ENCODE measurements around the gene CACNA2D1.

The CACNA2D1 gene

GRCh38 chr7:82234457-82235049, 209.0 kb downstream of the CACNA2D1 start:
- no peak for DNase-seq (ENCODE audit: low read depth in 2 of 3, low spot score in 1 of 3)

GRCh38 chr7:82230811-82231581, 212.6 kb downstream of the CACNA2D1 start:
- DNase-seq (ENCODE audit: low read depth in 2 of 3, low spot score in 1 of 3): no peak

- no peak for DNase-seq (ENCODE audit: low read depth in 2 of 3, low spot score in 1 of 3)
Measured at GRCh38 chr7:82229164-82229563, 214.4 kb downstream of the CACNA2D1 start.

- DNase-seq (ENCODE audit: low read depth in 2 of 3, low spot score in 1 of 3): no peak
Measured at GRCh38 chr7:82226191-82226590, 217.4 kb downstream of the CACNA2D1 start.

- no peak for DNase-seq (ENCODE audit: low read depth in 2 of 3, low spot score in 1 of 3)
Measured at GRCh38 chr7:82224529-82224928, 219.0 kb downstream of the CACNA2D1 start.

GRCh38 chr7:82223580-82223979, 220.0 kb downstream of the CACNA2D1 start:
- DNase-seq (ENCODE audit: low read depth in 2 of 3, low spot score in 1 of 3): no peak

DNA sequence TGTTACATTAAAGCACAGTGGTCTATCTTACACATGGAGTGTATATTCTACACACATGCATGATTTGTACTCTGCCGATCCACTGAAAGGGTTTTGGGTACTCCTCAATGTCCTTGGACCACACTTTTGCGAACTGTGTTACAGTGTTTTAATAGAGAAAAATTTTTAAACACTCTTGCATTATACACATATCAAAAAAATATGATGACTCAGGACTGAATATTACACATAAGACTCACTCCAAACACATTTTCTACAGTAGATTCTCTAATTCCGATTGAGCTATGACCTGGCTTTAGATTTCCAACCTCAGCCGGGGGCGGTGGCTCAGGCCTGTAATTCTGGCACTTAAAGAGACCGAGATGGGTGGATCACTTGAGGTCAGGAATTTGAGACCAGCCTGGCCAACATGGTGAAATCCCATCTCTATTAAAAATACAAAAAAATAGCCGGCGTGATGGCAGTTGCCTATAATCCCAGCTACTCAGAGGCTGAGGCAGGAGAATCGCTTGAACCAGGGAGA, 222.4 kb downstream of the CACNA2D1 start:
- no peak for DNase-seq (ENCODE audit: low read depth in 2 of 3, low spot score in 1 of 3)

DNA sequence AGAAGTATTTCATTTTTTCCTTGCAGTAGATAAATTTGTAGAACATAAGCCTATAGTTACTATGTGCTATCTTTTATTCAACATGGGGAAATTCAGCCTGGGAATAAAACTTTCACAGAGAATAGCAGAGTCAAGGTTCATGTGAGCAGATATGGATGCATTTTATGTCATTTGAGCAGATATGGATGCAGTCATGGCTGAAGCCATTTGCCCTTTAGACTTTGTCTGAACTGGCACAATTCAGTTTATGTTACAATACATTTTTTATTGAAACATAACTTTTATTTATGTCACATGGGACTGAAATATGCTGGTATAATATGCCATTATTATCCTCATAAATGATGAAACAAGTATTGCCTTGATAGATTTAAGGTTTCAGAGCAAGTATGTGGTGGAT, 231.1 kb downstream of the CACNA2D1 start:
- DNase-seq (ENCODE audit: low read depth in 2 of 3, low spot score in 1 of 3): no peak

- no peak for DNase-seq (ENCODE audit: low read depth in 2 of 3, low spot score in 1 of 3)
Measured at GRCh38 chr7:82211333-82211732, 232.2 kb downstream of the CACNA2D1 start.

- DNase-seq (ENCODE audit: low read depth in 2 of 3, low spot score in 1 of 3): no peak
Measured at GRCh38 chr7:82210416-82211184, 233.0 kb downstream of the CACNA2D1 start.

DNA sequence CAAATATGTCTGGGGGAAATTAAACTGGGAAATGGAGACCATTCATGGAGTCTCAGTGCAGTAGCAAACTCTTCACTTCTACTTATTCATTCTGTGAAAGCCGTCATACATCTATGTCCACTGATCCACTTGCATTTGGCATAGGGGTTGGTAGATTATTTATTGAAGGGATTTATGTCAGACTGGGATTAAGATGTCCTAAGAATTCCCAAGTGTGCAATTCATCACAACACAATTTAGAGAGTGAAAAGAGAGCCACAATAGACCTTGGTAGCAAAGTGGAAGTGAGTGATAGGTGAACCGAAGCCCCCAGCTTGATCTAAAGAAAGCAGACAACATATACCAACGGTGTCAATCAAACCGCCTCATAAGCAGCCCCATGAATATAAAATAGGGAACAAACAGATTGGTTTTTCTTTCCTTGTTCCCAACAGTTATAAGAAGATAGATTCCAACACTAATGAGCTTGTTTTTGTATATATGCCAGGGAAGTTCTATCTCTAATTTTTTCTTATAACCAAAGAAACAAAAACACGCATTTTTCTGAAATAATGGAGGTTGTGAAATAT, 234.3 kb downstream of the CACNA2D1 start:
- no peak for DNase-seq (ENCODE audit: low read depth in 2 of 3, low spot score in 1 of 3)

DNA sequence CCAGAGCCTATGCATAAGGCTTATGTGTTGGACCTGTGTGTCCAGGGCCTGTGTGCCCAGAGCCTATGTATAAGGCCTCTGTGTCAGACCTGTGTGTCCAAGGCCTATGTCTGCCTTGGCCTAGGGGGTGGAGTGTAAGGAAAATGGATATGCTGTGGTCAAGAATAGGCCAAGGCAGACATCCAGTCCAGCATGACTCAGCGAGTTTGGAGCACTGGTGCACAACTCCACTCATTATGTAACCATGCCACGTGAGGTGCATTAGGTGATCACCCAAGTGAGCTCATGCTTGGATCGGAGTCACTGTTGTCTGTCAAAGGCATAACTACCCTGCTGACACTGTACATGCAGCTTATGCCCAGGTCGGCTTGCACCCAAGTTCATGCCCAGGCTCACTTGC, 238.9 kb downstream of the CACNA2D1 start:
- no peak for DNase-seq (ENCODE audit: low read depth in 2 of 3, low spot score in 1 of 3)

GRCh38 chr7:82202965-82203364, 240.6 kb downstream of the CACNA2D1 start:
- no peak for DNase-seq (ENCODE audit: low read depth in 2 of 3, low spot score in 1 of 3)

- DNase-seq (ENCODE audit: low read depth in 2 of 3, low spot score in 1 of 3): no peak
Measured at GRCh38 chr7:82202107-82202506, 241.5 kb downstream of the CACNA2D1 start.

GRCh38 chr7:82200601-82201000, 243.0 kb downstream of the CACNA2D1 start:
- no peak for DNase-seq (ENCODE audit: low read depth in 2 of 3, low spot score in 1 of 3)

GRCh38 chr7:82194016-82194643, 249.4 kb downstream of the CACNA2D1 start:
- no peak for DNase-seq (ENCODE audit: low read depth in 2 of 3, low spot score in 1 of 3)

DNA sequence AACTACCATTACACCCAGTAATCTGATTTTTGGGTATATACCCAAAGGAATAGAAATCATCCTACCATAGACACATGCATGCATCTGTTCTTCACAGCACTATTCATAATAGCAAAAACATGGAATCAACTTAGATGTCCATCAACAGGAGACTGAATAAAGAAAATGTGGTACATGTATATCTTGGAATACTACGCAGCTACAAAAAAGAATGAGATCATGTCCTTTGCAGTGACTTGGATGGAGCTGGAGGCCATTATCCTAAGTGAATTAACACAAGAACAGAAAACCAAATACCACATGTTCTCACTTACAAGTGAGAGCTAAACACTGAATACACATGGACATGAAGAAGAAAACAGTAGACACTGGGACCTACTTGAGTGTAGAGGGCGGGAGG, 254.9 kb downstream of the CACNA2D1 start:
- no peak for DNase-seq (ENCODE audit: low read depth in 2 of 3, low spot score in 1 of 3)

DNA sequence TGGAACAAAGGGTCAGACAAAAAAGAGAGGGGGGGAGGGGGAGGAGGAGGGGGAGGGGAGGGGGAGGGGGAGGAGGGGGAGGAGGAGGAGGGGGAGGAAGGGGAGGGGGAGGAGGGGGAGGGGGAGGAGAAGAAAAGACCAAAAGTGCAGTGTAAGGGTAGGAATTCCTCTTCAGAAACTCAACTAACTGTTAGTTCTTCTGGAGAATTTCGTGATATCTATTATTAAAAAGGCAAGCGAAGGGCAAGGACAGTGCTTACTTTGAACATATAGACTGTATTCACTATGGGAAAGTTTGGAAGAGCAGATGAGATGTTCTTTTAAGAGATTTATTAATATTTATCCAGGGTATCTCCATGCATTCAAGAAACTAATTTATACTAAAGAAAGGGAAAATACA, 258.1 kb downstream of the CACNA2D1 start:
- no peak for DNase-seq (ENCODE audit: low read depth in 2 of 3, low spot score in 1 of 3)

GRCh38 chr7:82183634-82184033, 259.9 kb downstream of the CACNA2D1 start:
- no peak for DNase-seq (ENCODE audit: low read depth in 2 of 3, low spot score in 1 of 3)

DNA sequence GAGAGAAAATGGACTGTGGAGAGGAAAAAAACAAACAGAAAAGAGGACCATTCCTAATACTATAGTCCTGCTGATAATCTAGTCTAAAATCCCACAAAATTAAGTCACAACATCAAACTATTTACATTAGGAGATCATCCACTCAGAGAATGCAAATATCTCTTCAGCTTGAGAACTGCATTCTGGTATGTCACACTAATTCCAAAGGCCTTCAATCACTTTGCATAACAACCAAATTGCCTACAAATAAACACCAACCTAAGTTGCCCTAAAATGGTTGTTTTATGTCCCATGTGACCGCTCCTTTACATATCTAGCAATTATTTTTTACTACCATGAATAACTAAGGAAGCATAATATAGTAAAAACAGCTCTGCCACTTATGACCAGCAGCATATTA, 264.3 kb downstream of the CACNA2D1 start:
- no peak for DNase-seq (ENCODE audit: low read depth in 2 of 3, low spot score in 1 of 3)

- DNase-seq (ENCODE audit: low read depth in 2 of 3, low spot score in 1 of 3): no peak
Measured at GRCh38 chr7:82175319-82175718, 268.3 kb downstream of the CACNA2D1 start.
